Measurements from ENCODE around the gene C2CD3.

The C2CD3 gene, protein sequence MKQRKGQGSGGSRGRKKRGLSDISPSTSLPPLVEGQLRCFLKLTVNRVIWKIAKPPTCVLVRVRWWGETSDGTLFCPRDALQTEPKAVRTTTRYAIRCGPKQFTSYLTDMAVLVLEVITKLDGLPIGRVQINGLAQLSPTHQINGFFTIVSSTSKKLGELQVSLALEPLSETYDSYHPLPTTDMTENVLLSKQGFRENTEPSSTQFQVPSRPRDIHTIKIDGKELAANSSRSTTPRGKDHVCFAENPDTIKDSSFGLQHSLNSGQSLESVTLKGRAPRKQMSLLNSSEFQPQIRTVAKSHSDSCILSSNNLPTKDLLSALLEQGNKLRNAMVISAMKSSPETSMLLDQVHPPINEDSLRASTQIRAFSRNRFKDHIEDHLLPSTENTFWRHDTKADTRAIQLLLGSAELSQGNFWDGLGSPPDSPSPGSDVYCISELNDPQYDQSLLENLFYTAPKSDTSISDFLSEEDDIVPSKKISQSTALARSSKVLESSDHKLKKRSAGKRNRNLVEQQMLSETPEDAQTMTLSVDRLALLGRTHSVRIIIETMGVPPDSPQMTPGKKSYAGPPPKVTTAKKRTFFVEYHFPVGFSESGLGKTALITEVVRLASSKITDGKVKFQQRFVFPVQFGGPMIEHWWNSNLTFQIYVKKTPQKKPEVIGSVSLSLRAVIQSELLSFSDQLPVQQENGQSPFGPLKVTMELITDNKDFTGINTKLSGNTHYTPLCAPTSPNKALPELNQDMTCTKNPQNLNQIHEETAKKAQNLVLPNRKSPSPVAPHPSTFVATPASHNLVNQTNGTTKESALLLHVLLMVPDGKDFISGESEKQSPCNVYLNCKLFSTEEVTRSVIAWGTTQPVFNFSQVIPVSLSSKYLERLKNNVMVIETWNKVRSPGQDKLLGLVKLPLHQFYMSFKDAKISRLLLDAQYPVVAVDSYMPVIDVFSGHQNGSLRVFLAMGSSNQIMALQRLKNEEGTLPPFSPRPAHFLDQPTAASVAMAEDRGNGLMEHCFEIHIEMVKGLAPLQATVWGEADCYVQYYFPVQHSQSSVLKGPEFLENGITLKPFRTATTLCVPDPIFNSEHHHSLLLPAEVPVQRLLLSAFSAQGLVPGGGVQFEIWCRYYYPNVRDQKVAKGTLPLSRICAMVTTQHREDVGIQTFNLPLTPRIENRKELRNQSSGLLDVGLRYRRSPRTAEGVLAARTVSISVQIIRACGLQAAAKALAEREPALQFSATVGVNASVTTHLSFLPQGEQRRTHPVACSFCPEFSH (N-terminal part only)

DNA sequence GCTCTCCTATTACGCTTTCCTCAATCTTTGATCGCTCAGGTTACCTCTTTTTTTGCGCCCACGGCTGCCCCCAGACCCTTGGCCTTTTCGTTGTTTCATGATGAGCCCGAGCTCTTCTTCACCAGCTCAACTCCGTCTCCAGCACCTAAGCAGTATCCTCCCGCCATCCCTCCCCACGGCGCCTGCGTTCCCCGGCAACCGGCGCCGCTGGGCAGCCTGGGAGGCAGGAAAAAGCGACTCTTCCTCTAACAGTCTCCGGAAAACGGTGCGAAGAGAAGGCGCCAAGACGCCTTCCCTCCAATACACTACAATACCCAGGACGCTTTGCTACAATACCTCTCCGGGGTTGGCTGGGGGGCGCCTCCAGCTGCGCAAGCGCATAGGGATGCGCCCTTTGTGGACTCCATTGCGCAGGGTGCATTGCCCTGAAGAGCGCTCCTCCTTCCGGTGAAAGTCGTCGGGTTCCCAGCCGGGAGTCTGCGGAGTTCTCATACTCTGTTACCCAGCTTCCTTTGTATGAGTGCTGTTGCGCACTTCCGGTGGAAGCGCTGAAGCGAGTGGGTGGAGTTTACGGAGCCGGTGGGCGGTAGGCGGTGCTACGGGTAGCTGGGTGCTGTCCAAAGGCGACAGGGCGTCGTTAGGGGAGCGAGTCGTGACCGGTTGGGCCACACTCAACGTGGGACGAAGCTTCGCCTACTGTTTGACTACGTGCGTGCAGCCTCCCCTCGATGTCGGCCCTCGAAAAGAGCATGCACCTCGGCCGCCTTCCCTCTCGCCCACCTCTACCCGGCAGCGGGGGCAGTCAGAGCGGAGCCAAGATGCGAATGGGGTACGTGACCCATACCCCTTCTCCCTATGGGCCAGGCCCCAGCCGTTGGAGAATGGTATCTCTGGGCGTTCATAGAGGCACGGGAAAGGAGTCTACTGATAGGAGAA, at the start of gene C2CD3, which contains the start of gene PPME1:
C2CD3 (minus strand) TSS at position 309 of the 936 bp plus-strand sequence; CDS start at position 99, 210 bp downstream.
PPME1 (plus strand) TSS at position 596 of the 936 bp plus-strand sequence; CDS start at position 729, 133 bp downstream.
- DNase-seq = peak; percentile 95

DNA sequence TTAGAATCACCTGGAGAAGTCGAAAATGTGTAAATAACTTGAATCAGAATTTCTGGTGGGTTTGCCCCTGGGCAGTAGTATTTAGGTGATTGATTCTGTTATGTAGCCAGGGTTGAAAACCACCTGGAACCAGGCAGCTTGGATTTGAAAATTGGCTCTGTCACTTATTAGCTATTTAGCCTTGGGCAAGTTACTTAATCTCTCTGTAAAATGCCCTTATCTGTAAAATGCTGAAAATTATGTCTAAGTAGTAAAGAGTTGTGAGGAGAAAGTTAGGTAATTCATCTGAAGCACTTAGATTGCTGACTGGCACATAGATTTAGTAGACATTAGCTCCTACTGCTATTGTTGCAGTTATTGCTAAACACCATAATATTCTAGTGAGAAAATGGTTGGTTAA, 49.6 kb upstream of the C2CD3 start:
- no peak for DNase-seq

DNA sequence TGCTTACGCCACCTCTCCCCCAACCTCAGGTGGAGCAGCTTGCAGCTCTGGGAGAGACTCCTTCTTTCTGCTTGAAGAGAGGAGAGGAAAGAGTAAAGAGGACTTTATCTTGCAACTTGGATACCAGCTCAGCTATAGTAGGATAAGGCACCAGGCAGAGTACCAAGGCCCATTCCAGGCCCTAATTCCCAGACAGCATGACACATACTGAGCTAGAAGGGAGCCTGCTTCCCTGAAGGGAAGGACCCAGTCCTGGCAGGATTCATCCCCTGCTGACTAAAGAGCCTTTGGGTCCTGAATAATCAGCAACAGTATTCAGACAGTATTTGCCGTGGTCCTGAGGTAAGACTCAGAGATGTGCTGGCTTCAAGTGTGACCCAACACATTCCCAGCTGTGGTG, 41.7 kb upstream of the C2CD3 start:
- no peak for DNase-seq

DNA sequence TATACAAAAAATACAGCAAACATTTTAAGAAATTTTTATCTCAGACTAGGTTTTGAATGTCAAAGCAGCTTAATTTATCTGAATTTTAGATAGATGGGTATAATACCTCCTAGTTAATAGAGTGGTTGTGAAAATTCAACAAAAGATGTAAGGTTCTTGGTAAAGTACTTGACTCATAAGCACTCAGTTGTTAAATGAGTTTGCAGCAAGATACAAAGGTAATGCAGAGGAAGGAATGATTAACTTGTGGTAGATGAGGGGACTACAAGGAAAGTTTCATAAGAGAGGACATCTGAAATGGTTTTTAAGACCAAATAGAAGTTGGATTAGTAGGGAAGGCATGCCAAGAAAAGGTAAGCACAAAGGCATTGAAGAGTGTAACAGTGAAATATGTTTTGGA, 37.7 kb upstream of the C2CD3 start:
- DNase-seq = no peak

DNA sequence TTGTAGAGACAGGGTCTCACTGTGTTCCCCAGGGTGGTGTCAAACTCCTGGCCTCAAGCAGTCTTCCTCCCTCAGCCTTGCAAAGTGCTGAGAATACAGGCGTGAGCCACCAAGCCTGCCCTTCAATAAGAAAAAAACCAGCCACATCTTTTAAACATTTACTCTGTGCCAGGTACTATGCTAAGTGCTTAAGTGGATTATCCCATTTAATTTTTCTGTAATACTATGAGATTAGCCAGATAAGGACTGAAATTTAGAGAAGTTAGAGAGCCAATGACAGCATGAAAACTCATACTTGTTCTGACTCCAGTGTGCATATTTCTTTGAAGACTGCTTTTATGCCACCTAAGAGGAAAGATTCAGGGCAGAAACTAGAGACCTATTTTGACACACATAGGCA, 35.9 kb upstream of the C2CD3 start:
- no peak for DNase-seq

DNA sequence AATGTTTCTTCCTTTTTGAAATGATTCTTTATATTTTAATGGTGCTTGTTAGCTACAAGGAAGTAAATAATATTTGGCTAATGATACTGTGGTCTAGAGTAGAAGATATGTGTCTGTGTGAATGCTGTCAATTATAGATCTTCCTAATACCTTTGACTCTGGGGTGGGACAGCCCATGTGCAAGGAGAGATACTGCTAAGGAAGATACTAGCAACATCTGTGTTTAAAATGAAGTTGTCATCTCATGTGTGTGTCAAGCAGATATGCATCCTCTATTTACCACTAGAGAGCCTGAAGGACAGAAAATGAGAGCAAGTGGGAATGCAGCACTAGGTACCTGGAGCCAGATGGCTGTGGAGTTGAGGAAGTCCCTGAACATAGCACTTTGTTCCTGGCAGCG, 34.4 kb upstream of the C2CD3 start:
- no peak for DNase-seq

DNA sequence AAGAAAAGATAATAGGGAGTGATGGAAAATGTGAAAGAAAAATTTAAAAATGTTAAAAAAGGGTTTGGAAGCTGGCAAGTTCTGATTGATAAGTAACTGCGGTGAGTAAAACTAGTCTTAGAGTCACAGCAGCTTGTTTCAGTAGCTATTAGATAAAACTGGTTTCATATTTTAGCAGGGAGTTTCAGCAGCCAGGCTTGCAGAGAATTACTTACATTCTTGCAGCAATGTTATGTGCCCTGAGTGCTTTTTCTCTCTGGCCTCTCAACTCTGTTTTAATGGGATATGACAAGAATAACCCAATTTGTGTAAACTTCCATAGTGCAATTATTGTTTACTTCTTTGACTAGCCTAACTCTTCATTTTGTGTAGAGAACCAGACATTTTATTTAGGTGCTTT, 33.9 kb upstream of the C2CD3 start:
- no peak for DNase-seq

DNA sequence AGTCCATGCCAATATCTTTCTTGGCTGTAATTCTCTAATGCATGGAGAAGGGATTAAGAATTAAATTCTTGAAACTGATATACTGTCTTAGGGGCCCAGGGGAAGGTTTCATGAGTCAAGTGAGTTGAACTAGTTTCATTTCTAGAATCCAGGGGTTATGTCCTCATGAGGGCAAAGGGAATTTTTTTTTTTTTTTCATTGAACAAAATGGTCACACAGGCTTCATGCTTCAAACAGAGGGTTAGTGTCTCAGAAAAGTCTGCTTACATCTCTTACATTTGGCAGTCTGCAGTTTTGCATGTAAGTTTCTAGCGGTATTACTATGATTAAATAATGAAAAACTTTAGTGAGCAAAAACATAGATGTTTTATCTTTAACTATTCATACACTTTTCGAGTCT, 33.2 kb upstream of the C2CD3 start:
- DNase-seq = no peak

DNA sequence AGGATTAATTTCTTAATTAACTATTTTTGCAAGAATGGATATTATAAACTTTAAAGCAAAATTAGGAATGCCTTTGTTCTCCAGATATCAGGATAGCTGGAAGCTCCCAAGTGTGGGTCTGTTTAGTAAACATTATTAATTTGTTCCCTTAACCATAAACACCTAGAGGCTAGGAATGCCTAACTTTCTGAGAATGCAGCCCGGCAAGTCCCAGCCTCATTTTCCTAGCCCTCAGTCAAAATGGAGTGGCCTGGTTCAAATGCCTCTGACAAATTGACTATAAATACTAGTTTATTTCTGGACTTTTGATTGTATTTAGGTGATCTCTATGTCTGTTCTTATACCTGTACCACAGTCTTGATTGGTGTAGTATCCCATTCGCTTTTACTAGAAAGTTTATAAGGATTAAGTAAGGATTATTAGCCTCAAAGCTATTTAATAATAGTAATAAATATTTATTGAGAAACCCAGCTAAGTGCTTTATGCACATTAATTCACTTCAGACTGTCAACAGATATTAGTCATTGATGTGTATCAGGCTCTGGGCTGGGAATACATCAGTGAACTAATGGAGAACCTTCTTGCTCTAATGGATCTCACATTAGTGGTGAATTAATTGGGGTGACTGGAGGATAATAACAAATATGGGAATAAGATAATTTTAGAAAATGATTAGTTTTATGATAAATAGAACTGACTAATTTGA, 26.1 kb upstream of the C2CD3 start:
- no peak for DNase-seq

DNA sequence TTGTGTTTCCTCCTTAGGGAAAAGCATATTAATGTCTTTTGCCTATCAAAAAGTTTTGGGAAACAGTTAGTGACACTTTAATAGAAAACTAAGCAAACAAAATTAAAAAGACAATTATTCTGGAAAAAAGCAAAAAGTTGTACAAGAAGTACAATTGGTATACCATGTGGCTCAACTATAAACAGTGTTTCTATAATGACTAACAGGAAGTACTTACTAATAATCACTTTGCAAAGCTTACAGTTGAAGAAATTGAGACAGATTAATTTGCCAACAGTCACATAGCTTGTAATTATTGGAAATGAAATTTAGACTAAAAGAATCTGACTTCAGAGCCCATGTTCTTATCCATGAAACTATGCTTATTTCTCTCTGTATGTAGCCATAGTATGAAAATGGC, 25.0 kb upstream of the C2CD3 start:
- no peak for DNase-seq

DNA sequence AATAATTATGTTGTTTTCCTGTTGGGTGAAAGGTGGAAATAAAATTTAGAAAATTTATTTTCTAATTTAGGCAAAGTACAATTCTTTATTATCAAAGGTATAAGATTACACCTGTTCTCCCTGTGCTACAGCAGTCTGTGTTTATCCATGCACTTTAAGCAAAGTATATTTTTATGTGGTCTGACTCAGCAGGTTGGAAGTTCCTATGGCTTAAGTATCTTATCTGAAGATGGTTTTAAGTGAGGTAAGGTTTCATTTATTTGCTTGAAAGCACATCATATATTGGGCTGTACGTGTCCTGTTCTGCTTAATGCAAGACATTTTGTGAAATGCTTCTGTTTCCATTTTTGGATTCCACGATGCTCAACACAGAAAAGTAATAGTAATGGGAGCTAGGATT, 14.9 kb upstream of the C2CD3 start:
- DNase-seq = no peak

DNA sequence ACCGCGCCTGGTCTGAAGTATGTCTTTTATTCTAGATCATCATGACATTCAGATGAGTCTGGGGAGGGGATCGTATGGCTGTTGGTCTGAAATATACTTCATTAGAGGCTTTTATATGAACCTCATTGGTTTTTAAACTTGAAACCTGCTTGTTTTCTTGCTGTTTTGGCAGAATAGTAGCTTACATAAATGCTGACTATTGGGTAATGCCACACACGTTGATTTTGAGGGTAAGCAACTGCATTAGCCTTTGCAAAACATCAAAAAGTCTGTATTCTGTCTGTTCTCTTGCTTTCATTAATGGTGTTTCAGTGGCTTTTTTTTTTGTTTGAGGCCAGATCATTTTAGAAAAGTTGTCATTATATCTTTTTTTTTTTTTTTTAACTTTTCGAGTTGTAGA, 14.5 kb upstream of the C2CD3 start:
- DNase-seq = no peak

DNA sequence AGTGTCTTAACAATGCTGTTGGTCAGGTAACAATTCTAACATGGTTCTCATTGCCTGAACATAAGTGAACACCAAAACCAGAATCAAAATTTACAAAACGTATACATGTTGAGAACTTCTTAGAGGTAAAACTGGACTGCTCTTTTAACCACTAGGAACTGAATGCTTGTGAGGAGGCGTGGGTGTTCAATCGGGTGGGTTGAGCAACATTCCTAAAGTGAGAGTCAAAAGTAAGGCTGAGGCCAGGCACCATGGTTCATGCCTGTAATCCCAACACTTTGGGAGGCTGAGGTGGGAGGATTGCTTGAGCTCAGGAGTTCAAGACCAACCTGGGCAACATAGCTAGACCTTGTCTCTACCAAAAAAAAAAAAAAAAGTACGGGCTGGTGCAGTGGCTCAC, 11.8 kb upstream of the C2CD3 start:
- DNase-seq = no peak

DNA sequence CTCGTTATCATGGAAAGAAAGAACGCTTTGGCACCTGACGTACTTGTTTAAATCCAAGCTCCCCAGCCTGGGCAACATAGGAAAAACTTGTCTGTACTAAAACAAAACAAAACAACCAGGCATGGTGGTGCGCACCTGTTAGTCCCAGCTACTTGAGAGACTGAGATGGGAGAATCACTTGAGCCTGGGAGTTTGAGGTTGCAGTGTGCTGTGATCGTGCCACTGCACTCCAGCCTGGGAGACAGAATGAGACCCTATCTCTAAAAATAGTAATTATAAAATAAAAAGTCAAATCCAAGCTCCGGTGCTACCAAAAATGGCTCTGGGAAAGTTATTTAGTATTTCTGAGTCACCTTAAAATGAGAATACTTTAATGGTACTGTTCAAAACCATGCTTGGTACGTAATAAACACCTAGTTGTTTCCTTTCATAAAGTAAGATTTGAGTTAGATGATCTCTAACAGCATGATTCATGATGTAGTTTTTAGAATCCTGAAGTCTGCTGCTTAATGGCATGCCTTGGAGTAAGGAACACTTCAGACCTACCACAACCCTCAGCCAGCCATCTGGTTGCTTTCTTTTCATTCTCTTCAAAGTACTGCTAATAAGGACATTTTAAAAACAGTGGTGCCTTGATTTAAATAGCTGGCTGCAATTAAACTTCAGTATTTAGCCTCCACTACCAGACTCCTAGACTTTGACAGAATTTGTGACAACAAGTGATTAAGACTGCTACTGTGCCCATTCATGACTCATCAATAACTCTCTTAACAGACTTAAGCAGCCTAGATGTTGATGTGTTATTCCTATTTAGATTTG, 8.6 kb upstream of the C2CD3 start:
- DNase-seq = no peak

DNA sequence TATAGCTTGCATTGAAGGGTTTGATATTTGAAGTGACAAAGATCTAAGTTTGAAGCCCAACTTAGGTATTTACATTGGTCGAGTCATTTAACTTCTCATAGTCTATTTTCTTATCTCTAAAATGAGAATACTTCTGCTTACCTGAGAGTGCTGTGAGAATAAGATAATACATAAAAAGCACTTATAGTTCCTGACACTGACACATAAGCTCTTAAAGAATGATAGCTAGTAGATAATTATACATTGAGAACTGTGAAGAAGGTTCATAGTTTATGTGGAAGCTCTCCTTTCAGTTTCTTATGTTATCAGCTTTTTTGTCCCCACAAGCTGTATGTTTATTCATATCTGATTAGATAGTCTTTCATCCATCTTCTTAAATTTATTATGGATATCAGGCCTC, 5.1 kb upstream of the C2CD3 start:
- no peak for DNase-seq

DNA sequence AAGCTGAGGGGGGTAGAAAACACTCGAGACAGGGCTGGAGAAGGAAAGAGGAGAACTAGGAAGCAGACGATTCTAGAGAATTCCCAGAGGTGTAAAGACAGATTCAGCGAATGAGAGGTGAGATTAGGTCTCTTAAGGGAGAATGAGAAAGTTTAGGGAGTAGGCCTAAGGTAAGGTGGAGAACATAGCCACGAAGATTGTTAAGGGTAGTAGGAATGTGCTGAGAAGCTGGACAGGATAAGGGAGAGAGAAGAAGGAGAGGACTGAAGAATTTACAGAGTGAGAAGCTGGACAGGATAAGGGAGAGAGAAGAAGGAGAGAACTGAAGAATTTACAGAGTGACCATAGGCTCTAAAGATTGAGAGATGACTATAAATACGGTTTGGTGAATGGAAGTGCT, 1.2 kb upstream of the C2CD3 start:
- no peak for DNase-seq

DNA sequence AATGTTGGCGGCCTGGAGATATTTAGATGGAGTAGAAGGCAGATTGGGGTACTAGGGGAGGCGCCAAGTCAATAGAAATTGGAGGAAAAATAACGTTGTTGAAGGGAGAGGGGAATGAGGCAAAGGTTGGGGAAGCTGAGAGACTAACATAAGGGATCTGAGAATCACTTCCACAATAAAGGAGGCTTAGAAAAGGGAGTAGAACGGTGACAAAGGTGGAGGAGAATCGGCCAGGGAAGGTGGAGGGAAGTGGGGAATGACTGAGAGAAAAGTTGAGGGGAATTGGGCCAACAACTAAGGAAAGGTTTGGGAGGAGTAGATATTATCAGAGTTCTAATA, 797 bp upstream of the C2CD3 start:
- no peak for DNase-seq

DNA sequence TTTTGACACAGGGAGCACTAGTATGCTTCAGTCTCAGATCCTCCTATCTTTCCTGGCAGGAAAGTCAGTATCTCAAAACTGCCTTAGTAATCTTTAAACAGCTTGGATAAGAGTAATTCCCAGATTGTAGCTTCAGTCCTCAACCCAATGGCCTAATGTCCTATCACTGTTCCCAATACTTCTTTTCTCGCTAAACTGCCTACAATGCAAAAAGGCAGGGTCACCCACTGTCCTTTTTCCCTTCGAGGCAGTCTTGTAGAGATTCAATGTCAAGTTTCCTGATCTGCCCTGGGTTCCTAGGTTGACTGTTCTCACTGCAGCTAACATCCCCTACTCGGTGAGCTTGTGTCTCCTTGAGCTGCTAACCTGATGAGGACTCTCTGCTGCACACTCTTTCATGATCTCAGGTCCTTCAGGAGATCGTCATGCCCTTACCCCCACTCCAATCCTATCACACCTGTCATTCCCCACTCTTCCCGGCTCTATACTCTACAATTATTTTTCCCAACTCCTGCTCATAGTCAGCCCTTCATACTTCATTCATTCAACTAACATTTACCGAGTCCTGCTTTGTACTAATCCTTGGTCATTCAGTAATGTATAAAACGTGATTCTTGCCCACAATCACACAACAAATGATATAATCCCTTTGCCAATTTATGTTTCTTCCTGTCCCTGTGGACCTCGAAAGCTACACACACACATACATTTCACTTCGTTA, 904 bp downstream of the C2CD3 start:
- no peak for DNase-seq

DNA sequence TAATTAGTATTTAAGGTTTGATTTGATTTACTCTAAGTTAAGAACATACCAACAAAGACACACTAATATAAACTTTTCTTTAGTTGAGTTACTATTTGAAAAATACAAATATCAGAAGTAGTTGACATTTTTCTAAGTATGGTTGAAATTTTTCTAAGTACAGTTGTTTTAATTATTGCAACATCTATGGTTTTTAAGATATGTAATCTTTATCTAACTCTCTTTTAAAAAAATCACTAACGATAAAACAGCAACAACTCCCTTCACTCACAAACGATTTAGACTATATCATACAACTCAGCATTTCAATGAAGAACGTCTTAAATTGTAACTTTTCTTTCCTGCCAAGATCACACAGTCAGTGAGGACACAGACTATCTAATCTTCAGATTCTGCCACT, 2.0 kb downstream of the C2CD3 start:
- no peak for DNase-seq
